Loucy (cell line): ENCODE data around the gene ACOT2.

Experiments used
- H2AFZ ChIP-seq: fragments of 200-600 bp; sonication (generic); 2 replicates; pipeline ENCODE4 v1.6.0; 2016; ENCODE audit warnings: antibody characterized with exemption, mild to moderate bottlenecking, low read length, moderate library complexity
- H3F3A ChIP-seq: fragments of 200-600 bp; 2 replicates; pipeline ENCODE4 v1.6.0; 2016; ENCODE audit warnings: antibody characterized with exemption, low read depth, mild to moderate bottlenecking
- H3K27me3 ChIP-seq: fragments of 200-600 bp; sonication (generic); 2 replicates; pipeline ENCODE4 v1.6.1; 2014; ENCODE audit warnings: low read length, mild to moderate bottlenecking; ENCODE audit not compliant: insufficient read depth, poor library complexity, severe bottlenecking
- H3K36me3 ChIP-seq: fragments of 200-600 bp; sonication (generic); 2 replicates; pipeline ENCODE4 v1.6.1; 2016; ENCODE audit warnings: low read length; ENCODE audit not compliant: insufficient read depth
- H3K4me1 ChIP-seq: fragments of 200-600 bp; sonication (generic); 2 replicates; pipeline ENCODE4 v1.5.1; 2014; ENCODE audit warnings: low read length, mild to moderate bottlenecking; ENCODE audit not compliant: insufficient read depth, poor library complexity, severe bottlenecking
- H3K4me2 ChIP-seq: fragments of 200-600 bp; sonication (generic); 2 replicates; pipeline ENCODE4 v1.6.0; 2014; ENCODE audit warnings: antibody characterized with exemption, low read length, low read depth, mild to moderate bottlenecking; ENCODE audit not compliant: poor library complexity, severe bottlenecking
- H3K4me3 ChIP-seq: fragments of 200-600 bp; sonication (generic); 2 replicates; pipeline ENCODE4 v1.5.1; 2014; ENCODE audit warnings: low read length, mild to moderate bottlenecking, mixed read lengths; ENCODE audit not compliant: poor library complexity, severe bottlenecking
- H3K79me2 ChIP-seq: fragments of 200-600 bp; sonication (generic); 2 replicates; pipeline ENCODE4 v1.6.1; 2014; ENCODE audit warnings: low read length; ENCODE audit not compliant: insufficient read depth
- H3K9ac ChIP-seq: fragments of 200-600 bp; sonication (generic); 2 replicates; pipeline ENCODE4 v1.6.0; 2014; ENCODE audit warnings: mild to moderate bottlenecking, low read depth, low read length, moderate library complexity; ENCODE audit not compliant: poor library complexity, severe bottlenecking
- H3K9me2 ChIP-seq: fragments of 200-600 bp; sonication (generic); replicated peaks from 2 replicates; pipeline ENCODE4 v1.6.1; 2016; ENCODE audit warnings: low read depth, low read length, mixed read lengths
- H3K9me3 ChIP-seq: fragments of 200-600 bp; sonication (generic); 2 replicates; pipeline ENCODE4 v1.6.1; 2014; ENCODE audit warnings: mild to moderate bottlenecking, antibody characterized with exemption, low read length, low read depth; ENCODE audit not compliant: insufficient read depth
- H4K20me1 ChIP-seq: fragments of 200-600 bp; sonication (generic); 2 replicates; pipeline ENCODE4 v1.6.0; 2014; ENCODE audit warnings: antibody characterized with exemption, low read length, mild to moderate bottlenecking; ENCODE audit not compliant: insufficient read depth, poor library complexity, severe bottlenecking
- CTCF ChIP-seq: fragments of 200-600 bp; sonication (generic); conservative IDR thresholded peaks from 2 replicates; pipeline ENCODE4 v1.5.1; 2014; ENCODE audit warnings: mild to moderate bottlenecking, antibody characterized with exemption, low read length
- EZH2phosphoT487 ChIP-seq: fragments of 200-600 bp; IDR thresholded peaks from 2 replicates; pipeline ENCODE4 v1.6.1; 2018; ENCODE audit warnings: antibody characterized with exemption, mild to moderate bottlenecking, moderate library complexity, borderline replicate concordance

ACOT2 gene

GRCh38 chr14:73612339-73613045 is 43.5 kb downstream of the ACOT2 start, which contains the start of gene ACOT6:
Gene ACOT6 (plus strand): TSS chr14:73612517. CDS start chr14:73612572, 55 bp downstream.
- H3K4me3 ChIP-seq, result peak within 1 kb of the TSS; percentile 75
- H3K9ac ChIP-seq, result peak within 1 kb of the TSS; percentile 28
- H3K4me1 ChIP-seq, result peaks cover 4% of the 10 kb centered on the region
- no peaks in the 10 kb centered on the region for H3K9me3 ChIP-seq
- no peaks in the 10 kb centered on the region for H3K36me3 ChIP-seq
- peaks cover 9% of the 10 kb centered on the region for H3K27me3 ChIP-seq
- H3K4me2 ChIP-seq, result peak within 1 kb of the TSS; percentile 81
- no peaks in the 10 kb centered on the region for H3K9me2 ChIP-seq
- H3K79me2 ChIP-seq, result no peaks in the 10 kb centered on the region
- no peaks in the 10 kb centered on the region for H4K20me1 ChIP-seq
- no peaks in the 10 kb centered on the region for H3F3A ChIP-seq
- no peak for TF ChIP-seq EZH2phosphoT487
- no peak for TF ChIP-seq CTCF
- peak within 1 kb of the TSS; percentile 96 for H2AFZ ChIP-seq

GRCh38 chr14:73613046-73613383 is 44.0 kb downstream of the ACOT2 start:
- peaks cover 9% of the 10 kb centered on the region for H3K27me3 ChIP-seq
- H4K20me1 ChIP-seq, result no peaks in the 10 kb centered on the region
- no peaks in the 10 kb centered on the region for H3K79me2 ChIP-seq
- H3K9ac ChIP-seq, result peak overlapping the region; percentile 28
- H3K9me3 ChIP-seq, result no peaks in the 10 kb centered on the region
- H3K4me2 ChIP-seq, result peak overlapping the region; percentile 81
- H3K4me1 ChIP-seq, result peaks cover 4% of the 10 kb centered on the region
- no peaks in the 10 kb centered on the region for H3K9me2 ChIP-seq
- no peak for TF ChIP-seq EZH2phosphoT487
- no peak for TF ChIP-seq CTCF
- H3K36me3 ChIP-seq, result no peaks in the 10 kb centered on the region
- peak overlapping the region; percentile 96 for H2AFZ ChIP-seq
- H3F3A ChIP-seq, result no peaks in the 10 kb centered on the region
- H3K4me3 ChIP-seq, result peak overlapping the region; percentile 75

GRCh38 chr14:73613419-73613963 is 44.5 kb downstream of the ACOT2 start:
- Histone ChIP-seq H3K4me2 (peak overlapping the region; percentile 81), H3K9ac (no peak overlapping the region), H3K4me1 (peaks cover 4% of the 10 kb centered on the region), H3K79me2 (no peaks in the 10 kb centered on the region), H2AFZ (peak overlapping the region; percentile 96), H3K36me3 (no peaks in the 10 kb centered on the region), H3F3A (no peaks in the 10 kb centered on the region), H3K9me2 (no peaks in the 10 kb centered on the region), H3K27me3 (peaks cover 9% of the 10 kb centered on the region), H3K9me3 (no peaks in the 10 kb centered on the region), H3K4me3 (peak overlapping the region; percentile 75), H4K20me1 (no peaks in the 10 kb centered on the region)
- no peak for TF ChIP-seq EZH2phosphoT487
- no peak for TF ChIP-seq CTCF
